NCI-H187 (cell line): ENCODE results near the gene SUGP1.

Source experiments
- DNase-seq, 2 experiments: peaks; one replicate each; lab custom pipeline; 2025; lab: John Stamatoyannopoulos, UW

The SUGP1 gene

GRCh38 chr19:19342086-19343015 is 22.0 kb upstream of the SUGP1 start:
- DNase-seq = peak; percentile 10 to 51

GRCh38 chr19:19341026-19341425 is 20.7 kb upstream of the SUGP1 start:
- no peak for DNase-seq

GRCh38 chr19:19338082-19338481 is 17.8 kb upstream of the SUGP1 start:
- DNase-seq = no peak

DNA sequence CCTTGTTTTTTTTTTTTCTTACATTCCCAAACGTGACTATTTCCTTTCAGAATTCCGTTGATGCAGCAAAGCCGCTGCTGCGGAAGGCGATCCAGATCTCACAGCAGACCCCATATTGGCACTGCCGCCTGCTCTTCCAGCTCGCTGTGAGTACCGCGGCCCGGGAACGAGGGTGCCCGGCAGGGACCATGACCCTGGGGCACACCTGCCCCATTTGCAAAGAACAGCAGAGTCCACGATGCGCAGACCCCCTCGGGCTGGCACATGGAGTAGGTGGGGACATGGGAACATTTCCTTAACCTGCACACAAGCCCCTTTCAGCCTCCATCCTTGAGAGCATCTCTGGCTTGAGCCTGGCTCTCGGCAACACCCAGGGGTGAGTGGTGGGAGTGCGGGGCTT is 16.8 kb upstream of the SUGP1 start:
- DNase-seq = no peak

DNA sequence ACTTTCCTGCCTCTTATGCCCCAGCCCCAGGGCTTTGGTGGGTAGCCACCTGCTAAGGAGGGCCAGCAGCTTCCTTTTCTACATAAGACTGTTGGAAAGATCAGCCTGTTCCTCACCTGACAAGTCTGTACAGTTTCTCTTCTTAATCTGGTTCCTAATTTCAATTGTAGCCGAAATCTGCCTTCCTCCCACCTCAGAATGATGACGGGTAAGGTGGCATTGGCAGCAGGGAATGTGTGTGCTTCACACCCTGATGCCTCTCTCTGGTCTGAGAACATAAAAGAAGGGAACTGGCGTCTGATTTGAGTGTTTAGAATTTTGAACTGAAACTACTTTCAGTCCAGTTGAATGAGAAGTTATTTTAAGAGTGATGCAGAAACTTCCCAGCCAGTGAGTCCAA is 16.3 kb upstream of the SUGP1 start:
- no peak for DNase-seq

- DNase-seq = no peak
Observed at GRCh38 chr19:19335408-19336158, 15.3 kb upstream of the SUGP1 start.

- no peak for DNase-seq
Observed at GRCh38 chr19:19334989-19335344, 14.7 kb upstream of the SUGP1 start.

DNA sequence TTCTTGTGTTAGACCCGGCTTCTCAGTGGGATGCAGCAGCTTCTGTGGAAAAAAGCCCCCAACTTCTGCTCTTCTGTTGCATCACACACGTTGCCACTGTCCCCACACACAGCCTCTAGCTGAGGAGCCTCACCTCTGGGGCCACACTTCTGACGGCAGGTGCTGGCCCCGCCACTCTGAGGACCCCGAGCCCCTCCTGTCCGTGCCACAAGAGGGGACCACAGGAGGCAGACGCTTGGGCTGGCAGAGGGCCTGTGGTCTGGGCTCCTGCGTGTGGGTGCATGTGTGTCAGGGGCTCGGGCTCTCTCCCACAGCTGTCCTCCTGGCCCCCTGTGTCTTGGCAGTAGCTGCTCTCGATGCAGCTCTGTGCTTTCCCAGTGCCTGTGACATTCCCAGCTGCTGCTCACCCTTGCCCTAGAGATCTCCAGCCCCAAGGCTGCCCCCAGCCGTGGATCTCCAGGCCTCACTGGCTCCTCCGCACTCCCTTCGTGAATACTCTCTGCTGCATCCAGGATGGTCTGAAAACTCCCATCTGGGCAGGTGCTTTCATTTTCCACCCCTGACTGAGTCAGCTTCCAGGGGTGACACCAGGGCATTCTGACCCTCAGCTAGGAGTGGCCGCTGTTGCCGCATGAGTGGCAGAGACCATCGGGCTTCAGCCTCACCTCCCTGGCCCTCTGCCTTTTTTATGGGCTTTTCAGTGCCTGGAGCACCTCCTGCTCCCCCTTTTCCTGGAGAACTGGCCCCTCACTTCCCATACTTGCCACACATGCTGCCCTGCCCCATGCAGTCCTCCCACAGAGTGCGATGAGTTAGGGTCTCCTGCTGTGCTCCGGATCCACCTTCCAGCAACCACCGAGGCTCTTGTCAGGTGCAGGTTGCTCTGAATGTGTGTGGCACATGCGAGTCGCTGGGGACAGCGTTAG is 14.0 kb upstream of the SUGP1 start:
- DNase-seq = no peak

DNA sequence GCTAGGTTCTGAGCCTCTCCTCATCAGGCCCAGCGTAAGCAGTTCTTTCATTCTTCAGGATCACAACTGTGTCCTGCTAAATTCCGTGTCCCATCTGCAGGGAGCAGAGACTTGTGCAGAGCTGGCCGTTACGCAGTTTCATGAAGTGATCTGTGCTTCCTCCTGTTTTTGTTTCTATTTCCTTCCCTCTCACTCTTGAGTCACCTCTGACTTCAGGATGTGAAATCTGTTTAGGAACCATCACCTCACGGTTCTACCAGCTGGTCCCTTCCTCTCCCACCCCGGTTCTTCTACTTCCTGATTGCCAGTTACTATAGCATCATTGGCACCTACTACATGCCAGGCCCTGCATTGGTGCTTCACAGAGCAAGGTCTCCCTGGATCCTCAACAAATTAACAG is 8.8 kb upstream of the SUGP1 start:
- no peak for DNase-seq

DNA sequence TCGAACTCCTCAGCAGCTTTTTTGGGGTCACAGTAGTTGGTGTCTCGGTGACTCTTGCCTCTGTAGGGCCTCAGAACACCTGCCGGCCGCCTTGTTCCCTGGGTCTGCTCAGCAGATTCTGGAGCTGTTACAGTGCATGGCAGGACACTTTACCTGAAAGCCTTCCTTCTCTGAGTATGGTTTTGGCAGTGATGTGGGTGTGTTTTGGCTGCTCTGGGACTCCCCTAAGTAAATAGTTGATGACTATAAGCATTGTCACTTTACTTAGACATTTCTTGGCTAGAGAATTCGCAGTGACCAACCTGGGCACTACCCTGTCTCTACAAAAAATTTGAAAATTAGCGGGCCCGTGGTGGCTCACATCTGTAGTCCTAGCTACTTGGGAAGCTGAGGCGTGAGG is 7.4 kb upstream of the SUGP1 start:
- DNase-seq = no peak

DNA sequence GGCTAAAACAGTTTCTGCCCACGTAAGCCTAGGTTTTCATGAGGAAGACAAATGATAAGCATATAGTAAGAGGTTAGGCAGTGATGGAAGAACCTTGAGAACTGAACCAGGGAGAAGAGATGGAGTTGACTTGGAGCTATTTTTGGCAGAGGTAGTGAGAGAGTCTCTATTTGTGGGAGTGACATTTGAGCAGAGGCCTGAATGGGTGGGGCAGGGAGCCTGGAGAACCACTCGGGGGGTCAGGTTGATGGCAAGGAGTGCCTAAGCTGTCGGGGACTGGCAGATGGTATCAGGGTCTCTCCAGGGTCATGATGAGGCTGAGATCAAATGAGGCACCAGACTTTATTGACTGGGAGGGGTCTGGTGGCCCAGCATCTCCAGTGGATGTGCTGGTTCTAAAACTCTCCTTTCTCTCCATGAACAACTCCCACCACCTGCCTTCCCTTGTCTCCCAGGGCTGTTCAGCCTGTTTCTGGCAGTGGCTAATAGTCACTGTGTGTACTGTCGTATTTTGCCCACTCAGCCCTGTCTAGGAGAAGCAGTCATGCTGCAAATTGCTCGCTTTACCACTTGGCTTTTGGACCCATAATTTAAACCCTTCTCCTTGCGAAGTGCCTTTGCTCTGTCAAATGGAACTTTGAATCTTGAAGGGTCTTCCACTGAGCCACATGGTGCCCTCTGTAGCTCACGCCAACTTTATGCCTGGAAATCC is 3.9 kb upstream of the SUGP1 start:
- no peak for DNase-seq

DNA sequence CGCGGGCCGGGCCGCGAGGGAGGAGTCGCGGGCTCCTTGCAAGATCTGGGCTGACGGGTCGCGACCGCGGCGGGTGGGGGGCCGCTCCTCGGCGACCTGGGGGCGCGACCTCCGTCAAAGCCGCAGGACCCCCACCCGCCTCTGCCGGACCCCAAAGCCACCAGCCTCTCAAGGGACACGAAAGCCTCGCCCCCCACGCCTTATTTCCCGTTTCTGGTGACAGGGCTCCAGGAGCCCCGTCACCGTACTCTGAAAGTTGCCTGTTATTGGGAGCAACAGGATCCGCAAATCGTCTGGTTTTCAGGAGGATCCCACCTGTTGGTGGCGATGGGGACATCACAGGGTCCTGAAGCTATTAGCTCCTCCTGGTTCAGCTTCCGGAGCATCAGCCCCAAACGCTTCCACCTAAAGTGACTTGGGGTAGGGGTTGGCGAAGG is 850 bp upstream of the SUGP1 start:
- DNase-seq = no peak

DNA sequence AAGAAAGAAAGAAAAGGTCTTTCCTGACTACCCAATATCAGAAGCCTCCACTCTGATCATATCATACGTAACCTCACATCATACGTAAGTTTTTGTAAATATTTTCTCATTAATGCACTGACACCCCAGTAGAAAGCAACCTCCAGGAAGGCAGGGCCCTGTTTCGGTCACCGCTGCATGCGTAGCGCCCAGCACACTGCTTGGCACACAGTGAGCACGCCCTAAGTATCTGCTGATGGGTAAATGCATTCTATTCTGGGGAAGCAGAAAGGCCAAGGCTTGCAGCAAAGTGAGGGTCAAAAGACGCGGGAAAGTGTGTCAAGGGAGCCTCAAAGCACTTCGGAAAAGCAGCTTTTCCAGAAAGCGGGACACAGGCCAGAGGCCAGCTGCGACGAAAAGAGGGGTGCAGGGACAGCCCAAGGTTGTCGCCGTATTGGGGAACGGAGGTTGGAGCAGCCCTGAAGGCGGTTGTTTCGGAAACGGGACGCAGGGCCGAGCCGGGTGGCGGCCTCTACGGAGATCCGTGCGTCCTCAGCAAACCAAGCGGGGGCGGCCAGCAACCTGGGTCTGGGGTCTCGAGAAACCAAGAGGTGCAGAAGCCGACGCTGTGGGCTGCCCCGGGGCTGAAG is 463 bp downstream of the SUGP1 start:
- no peak for DNase-seq

GRCh38 chr19:19316082-19316481 is 4.2 kb downstream of the SUGP1 start:
- DNase-seq = no peak

- DNase-seq = no peak
Observed at GRCh38 chr19:19315444-19315843, 4.9 kb downstream of the SUGP1 start.

DNA sequence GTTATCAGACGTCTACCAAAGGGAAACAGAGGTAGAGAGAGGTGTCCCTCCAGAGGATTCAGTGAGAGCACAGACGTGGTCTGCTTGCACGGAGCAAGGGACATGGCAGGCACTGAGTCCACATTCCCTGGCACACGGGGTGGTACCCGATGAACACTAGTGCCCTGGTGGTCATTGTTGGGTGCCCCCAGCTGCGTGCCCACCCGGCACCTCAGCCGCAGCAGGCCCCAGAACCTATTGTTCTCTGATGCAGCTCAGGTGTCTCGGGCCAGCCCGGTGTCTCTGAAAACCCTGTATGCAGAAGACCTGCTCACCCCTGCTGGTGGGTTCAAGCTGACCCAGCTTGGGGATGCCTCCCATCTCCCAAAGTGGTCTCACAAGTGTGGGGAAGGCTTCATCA is 11.9 kb downstream of the SUGP1 start:
- DNase-seq = no peak

- DNase-seq = no peak
Observed at GRCh38 chr19:19306191-19306590, 14.1 kb downstream of the SUGP1 start.

DNA sequence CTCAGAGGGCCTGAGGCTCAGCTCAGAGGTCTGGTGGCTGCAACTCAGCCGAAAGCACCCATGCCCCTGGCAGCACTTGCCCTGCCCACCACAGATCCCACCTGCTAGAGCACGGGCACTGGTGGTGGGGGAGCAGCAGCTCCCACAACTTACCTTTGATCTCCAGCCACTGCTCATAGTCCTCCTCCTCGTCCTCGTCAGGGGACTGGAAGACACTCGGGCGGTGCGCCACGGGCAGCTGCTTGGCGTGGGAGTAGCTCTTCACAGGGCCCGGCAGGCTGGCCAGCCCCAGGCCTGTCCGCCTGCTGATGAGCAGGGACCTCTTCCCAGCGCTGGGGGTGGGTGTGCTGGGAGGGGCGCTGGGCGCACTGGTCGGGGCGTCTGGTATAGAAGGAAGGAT is 14.6 kb downstream of the SUGP1 start:
- DNase-seq = no peak

- DNase-seq = no peak
Observed at GRCh38 chr19:19305066-19305465, 15.2 kb downstream of the SUGP1 start.

- no peak for DNase-seq
Observed at GRCh38 chr19:19304186-19304965, 15.9 kb downstream of the SUGP1 start.
